Measurements from ENCODE around the gene AUP1. TPM values are rescaled to one million over a fixed set of nuclear protein-coding genes. Genes with fewer than 3 reads are reported as not detected.

Gene AUP1
- total RNA-seq, 1 experiment from 2014 or later, result 91.5 TPM

- Mint-ChIP-seq H3K4me3 (peak overlapping the region; percentile 75 to 82), H3K36me3 (ENCODE audit: insufficient read depth in 1 of 3, low read depth in 3 of 3) (peaks cover 14 to 19% (median 15%) of the 10 kb centered on the region in 3 experiments), H3K4me1 (peaks cover 37 to 49% of the 10 kb centered on the region in 2 experiments), H3K9me3 (peaks cover 0 to 2% of the 10 kb centered on the region in 2 experiments; a peak in 2 of 5 replicates), H3K27me3 (ENCODE audit: low read depth) (peaks cover 86% of the 10 kb centered on the region), H3K27ac (no peak overlapping the region)
- Histone ChIP-seq H3K23me2 (ENCODE audit: insufficient read length, low read depth, low read length, poor library complexity, severe bottlenecking) (peaks cover 32% of the 10 kb centered on the region), H4K20me1 (ENCODE audit: control insufficient read depth, insufficient read depth, insufficient read length) (no peaks in the 10 kb centered on the region), H3K79me1 (ENCODE audit: insufficient read depth, low read depth, low read length, poor library complexity, severe bottlenecking) (no peaks in the 10 kb centered on the region), H4K91ac (ENCODE audit: insufficient read length, low read depth, low read length) (no peak overlapping the region), H3K56ac (ENCODE audit: insufficient read length, low read depth, low read length) (no peak overlapping the region), H2AFZ (ENCODE audit: low read length) (no peak overlapping the region), H2BK15ac (ENCODE audit: low read depth, low read length) (no peak overlapping the region), H2AK5ac (ENCODE audit: insufficient read length, low read length) (no peak overlapping the region), H2BK12ac (ENCODE audit: insufficient read length, low read depth, low read length) (no peak overlapping the region), H3K27ac (ENCODE audit: insufficient read length, low read depth, low read length) (no peak overlapping the region), H3K18ac (ENCODE audit: insufficient read length, low read depth, low read length) (no peak overlapping the region), H2BK5ac (ENCODE audit: insufficient read length, low read length) (no peak overlapping the region), H3K79me2 (ENCODE audit: insufficient read depth, low read length) (no peaks in the 10 kb centered on the region), H3K9me3 (ENCODE audit: control insufficient read depth, low read depth, low read length) (no peaks in the 10 kb centered on the region), H4K8ac (replicated peaks; ENCODE audit: insufficient read length, low read depth, low read length) (no peak overlapping the region), H2BK120ac (ENCODE audit: low read depth, low read length, poor library complexity, severe bottlenecking) (no peak overlapping the region), H2BK20ac (ENCODE audit: low read depth, low read length, poor library complexity, severe bottlenecking) (no peak overlapping the region), H4K5ac (ENCODE audit: insufficient read length, low read depth, low read length) (no peak overlapping the region), H3K23ac (ENCODE audit: insufficient read length, low read depth, low read length) (no peak overlapping the region), H3K27me3 (ENCODE audit: insufficient read depth, low read length) (peaks cover 72% of the 10 kb centered on the region), H3K14ac (ENCODE audit: insufficient read depth, low read length) (no peak overlapping the region), H3K9ac (ENCODE audit: extremely low read depth, insufficient read length, low read length) (no peak overlapping the region), H3K4me2 (ENCODE audit: insufficient read depth, insufficient read length, low read length) (peak overlapping the region; percentile 59), H3T11ph (ENCODE audit: low read length) (no peak overlapping the region), H3K4ac (ENCODE audit: low read depth, low read length) (no peak overlapping the region), H3K4me1 (ENCODE audit: insufficient read depth, low read length) (no peaks in the 10 kb centered on the region)
- TF ChIP-seq CTCF (conservative IDR thresholded peaks at IDR 0.05), result no peak
- no CpG with 5 or more reads among the region's 61 CpGs for WGBS (ENCODE audit: extremely low coverage, insufficient read length, low lambda C conversion rate)
- peak; percentile 66 for DNase-seq
Measured at GRCh38 chr2:74497777-74498499, 31.6 kb downstream of the AUP1 start.

Measured in H9 (cell line).